Measurements from ENCODE around the gene MBD4.
"Not testable (repeated sequence)": the region's sequence is repeated elsewhere in the genome, so short reads cannot be mapped to it uniquely, and the experiment has no call there.

Gene MBD4

GRCh38 chr3:129409541-129409940 is 30.2 kb downstream of the MBD4 start:
- DNase-seq (ENCODE audit: low read depth) = no peak

- no peak for DNase-seq (ENCODE audit: low read depth)
Measured at GRCh38 chr3:129404610-129405009, 35.1 kb downstream of the MBD4 start.

DNA sequence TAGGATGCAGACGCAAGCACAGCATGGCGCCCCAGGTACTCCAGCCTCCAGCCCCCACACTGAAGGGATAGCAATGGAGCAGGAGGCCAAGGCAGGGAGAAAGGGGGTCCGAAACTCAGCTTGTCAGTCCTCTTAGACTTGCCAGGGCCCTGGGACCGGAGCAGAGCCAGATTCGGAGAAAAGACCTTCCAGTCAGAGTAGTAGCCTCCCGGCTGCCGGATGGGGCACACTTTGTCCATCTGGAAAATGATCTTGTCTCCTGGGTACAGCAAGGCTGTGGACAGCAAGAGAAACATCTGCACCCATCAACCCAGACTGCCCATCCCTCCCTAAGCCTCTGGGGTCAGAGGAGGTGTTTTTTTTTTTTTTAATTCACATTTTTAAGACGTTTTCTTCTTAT is 35.6 kb downstream of the MBD4 start:
- no peak for DNase-seq (ENCODE audit: low read depth)

GRCh38 chr3:129403450-129403849 is 36.3 kb downstream of the MBD4 start:
- no peak for DNase-seq (ENCODE audit: low read depth)

GRCh38 chr3:129402616-129403015 is 37.1 kb downstream of the MBD4 start:
- DNase-seq (ENCODE audit: low read depth) = no peak

DNA sequence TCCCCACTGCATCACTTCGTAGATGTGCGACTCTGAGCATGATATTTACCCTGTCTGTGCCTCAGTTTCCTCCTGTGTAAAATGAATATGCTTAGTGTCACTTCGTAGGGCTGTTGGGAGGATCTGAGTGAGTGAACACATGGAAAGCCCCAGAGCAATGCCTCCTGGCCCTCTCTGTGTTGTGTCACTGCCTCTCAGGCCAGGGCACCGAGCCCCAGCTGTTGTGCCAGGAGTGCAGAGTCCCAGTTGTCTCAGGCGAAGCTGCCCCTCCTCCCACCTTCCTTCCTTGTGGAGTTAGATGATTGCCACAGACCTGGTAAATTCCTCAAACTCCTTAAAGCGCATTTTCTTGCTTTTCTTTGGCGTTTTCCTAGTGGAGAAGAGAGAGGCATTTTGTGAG is 37.5 kb downstream of the MBD4 start:
- no peak for DNase-seq (ENCODE audit: low read depth)

- no peak for DNase-seq (ENCODE audit: low read depth)
Measured at GRCh38 chr3:129399895-129400357, 39.8 kb downstream of the MBD4 start.

GRCh38 chr3:129399145-129399894 is 40.4 kb downstream of the MBD4 start:
- DNase-seq (ENCODE audit: low read depth) = peak; percentile 68

GRCh38 chr3:129398803-129399144 is 41.0 kb downstream of the MBD4 start:
- DNase-seq (ENCODE audit: low read depth) = no peak

GRCh38 chr3:129393760-129394564 is 45.8 kb downstream of the MBD4 start:
- not testable (repeated sequence) for DNase-seq (ENCODE audit: low read depth)

- DNase-seq (ENCODE audit: low read depth) = no peak
Measured at GRCh38 chr3:129393271-129393670, 46.5 kb downstream of the MBD4 start.

GRCh38 chr3:129392106-129392887 is 47.5 kb downstream of the MBD4 start:
- not testable (repeated sequence) for DNase-seq (ENCODE audit: low read depth)

DNA sequence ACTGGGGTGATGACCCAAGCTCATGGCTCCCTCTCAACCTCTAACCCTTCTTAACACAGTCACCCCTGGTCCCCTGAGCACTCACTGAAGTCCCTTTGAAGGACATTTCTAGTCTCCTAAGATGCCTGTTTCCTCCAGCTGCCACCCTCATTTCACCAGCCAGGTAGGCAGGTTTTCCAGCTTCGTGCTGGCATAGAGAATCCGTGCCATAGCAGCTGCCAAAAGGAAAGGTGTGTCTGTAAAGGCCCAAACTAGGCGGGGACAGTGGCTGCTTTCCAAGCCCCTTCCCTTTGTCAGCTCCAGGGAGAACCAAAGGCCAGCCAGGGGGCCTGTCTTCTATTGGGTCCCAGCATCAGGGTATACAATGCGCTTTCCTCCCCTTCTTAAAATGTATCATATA is 48.2 kb downstream of the MBD4 start:
- not testable (repeated sequence) for DNase-seq (ENCODE audit: low read depth)

GRCh38 chr3:129389572-129389937 is 50.2 kb downstream of the MBD4 start:
- no peak for DNase-seq (ENCODE audit: low read depth)

GRCh38 chr3:129388791-129389571 is 50.8 kb downstream of the MBD4 start:
- not testable (repeated sequence) for DNase-seq (ENCODE audit: low read depth)

DNA sequence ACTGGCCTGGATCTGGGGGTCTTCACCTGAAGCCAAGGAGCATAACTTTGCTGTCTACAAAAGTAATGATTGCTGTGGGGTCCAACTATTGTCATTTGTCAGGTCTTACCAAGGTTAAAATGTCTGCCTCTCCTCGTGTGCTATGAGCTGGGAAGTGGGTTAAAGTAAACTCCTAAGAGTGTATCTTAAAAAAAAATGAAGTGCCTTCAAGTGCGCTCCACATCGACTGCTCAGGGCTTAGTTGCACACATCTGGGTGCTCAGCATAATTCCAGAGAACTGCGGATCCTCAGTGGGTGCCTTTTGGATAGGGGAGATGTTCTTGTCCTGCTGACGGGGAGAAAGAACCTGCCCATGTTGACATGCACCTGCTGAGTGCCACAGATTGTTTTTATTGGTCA is 52.3 kb downstream of the MBD4 start:
- no peak for DNase-seq (ENCODE audit: low read depth)

DNA sequence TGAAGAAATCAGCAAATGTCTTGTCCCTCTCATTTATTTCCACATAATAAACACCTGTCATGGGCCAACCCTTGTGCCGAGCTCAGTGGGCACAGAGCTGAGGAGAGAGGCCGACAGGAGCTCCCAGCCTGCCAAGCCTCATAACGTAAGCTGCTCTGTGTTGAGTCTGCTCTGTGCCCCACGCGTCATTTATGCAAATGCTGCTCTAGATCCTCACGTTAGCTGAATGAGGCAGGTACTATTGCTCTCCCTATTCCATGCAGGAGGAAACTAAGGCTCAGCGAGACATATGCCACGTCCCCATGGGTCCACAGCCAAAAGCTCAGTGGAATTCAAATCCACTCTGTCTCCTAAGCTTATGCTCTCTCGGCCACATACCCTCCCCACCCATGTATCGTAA is 52.8 kb downstream of the MBD4 start:
- no peak for DNase-seq (ENCODE audit: low read depth)

- DNase-seq (ENCODE audit: low read depth) = not testable (repeated sequence)
Measured at GRCh38 chr3:129385507-129385906, 54.2 kb downstream of the MBD4 start.

GRCh38 chr3:129384594-129385323 is 55.0 kb downstream of the MBD4 start:
- DNase-seq (ENCODE audit: low read depth) = no peak

- DNase-seq (ENCODE audit: low read depth) = not testable (repeated sequence)
Measured at GRCh38 chr3:129384103-129384502, 55.6 kb downstream of the MBD4 start.

DNA sequence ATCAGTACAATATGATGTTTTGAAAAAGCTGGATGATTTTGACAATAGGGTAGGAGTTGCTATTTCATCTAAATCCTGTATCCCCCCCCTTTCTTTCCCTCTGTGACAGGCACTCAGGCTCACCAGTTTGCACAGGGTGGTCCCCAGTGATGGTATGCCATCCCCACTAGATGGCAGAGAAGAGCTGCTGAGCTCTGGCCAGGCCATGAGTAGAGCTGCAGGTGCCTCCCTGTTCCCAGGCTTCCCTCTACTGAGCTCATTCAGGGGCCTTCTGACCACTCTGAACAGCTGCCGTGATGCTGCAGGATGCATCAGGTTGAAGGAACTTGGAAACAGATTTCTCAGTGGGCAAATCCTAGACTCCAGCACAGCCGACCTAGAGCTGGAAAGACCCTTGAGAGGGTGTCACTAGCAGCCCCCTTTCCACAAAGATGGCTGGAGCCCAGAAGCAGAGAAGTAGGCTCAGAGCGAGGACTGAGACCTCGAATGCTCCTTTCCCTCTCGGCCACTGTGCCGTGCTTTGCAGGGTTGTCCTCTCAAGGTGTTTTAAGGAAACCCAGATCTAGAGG is 56.4 kb downstream of the MBD4 start:
- DNase-seq (ENCODE audit: low read depth) = no peak

Measured in T-helper 22 cell (primary cell).